ENCODE measurements around the gene LRRC38. TPM values are rescaled to one million over a fixed set of nuclear protein-coding genes. Genes with fewer than 3 reads are reported as not detected.

LRRC38 gene
- total and polyA plus RNA-seq, 5 donors from 2014 or later, result not detected

DNA sequence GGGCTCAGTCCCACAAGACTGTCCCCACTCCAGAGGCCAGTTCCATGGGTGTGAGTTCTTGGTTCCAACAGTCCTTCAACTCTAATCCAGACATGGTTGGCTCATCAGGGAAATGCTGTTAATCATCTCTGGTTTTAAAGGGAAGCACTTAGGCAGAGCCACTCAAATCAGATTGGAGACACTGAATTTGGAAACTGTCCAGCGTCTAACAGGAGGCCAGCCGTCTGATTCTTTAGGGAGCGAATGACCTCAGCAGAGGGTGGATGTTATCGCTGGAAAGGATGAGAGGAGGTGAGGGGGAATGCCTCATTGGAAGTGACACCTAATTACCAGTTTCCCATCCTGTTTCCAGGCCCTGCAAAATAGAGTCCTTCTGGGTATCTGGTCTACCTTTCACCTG is 22.8 kb upstream of the LRRC38 start:
- Mint-ChIP-seq H3K27me3 (no peaks in the 10 kb centered on the region), H3K4me1 (no peaks in the 10 kb centered on the region), H3K4me3 (no peak overlapping the region), H3K9me3 (peaks cover 0 to 2% (median 0%) of the 10 kb centered on the region in 7 donors), H3K36me3 (no peaks in the 10 kb centered on the region), H3K27ac (no peak overlapping the region)
- Histone ChIP-seq H3K27me3 (ENCODE audit: control insufficient read depth, insufficient read depth, low read length) (no peaks in the 10 kb centered on the region), H3K4me3 (ENCODE audit: low read depth, low read length) (no peak overlapping the region), H3K27ac (ENCODE audit: insufficient read depth, low read length, poor library complexity, severe bottlenecking) (no peak overlapping the region), H3K36me3 (ENCODE audit: control insufficient read depth, insufficient read depth, low read length) (no peaks in the 10 kb centered on the region), H3K9me3 (ENCODE audit: control insufficient read depth in 2 of 2, low read length in 2 of 2) (no peaks in the 10 kb centered on the region), H3K4me1 (ENCODE audit: control insufficient read depth, insufficient read depth, low read length, poor library complexity, severe bottlenecking) (no peaks in the 10 kb centered on the region)
- DNase-seq (no peak), ATAC-seq (ENCODE audit: low read depth in 2 of 2) (no peak)

DNA sequence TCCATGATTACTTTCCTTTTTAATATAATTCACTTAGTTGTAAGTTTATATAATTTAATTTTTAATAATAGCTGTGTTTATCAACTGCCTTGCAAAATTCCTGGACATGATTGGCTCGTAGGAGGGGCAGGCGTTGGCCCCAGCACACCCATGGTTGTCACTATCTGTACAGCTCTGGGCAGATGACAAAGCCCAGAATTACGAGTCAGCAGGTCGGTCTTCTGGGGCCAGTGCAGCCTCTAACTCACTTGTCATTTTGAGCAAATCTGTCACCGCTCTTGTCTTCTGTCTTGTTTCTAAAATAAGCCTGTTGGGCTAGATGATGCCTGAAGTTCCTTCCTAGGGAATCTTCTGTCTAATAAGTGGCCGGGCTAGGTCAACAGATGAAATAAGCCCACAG is 21.4 kb upstream of the LRRC38 start:
- no peak for ATAC-seq (ENCODE audit: low read depth in 2 of 2)
- no peak for DNase-seq
- peaks cover 0 to 3% (median 0%) of the 10 kb centered on the region in 7 donors for H3K9me3 Mint-ChIP-seq

DNA sequence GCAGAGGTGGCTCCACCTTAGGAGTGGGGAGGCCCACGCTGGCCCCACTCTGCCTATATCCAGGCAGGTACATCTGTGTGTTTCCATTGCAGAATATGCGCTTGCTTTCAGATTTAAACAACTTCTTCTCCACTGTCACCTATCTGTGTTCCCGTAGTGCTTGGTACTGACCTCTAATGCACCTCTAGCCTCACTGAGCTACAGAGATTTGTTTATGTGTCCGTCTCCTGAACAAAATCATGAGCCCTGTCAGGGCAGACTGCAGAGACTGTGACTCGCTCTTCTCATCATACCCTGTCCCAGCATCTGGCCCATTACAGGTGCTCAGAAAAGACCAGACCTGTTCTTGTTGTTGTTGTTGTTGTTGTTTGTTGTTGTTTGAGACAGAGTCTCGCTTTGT is 14.5 kb upstream of the LRRC38 start:
- no peaks in the 10 kb centered on the region for H3K4me1 ChIP-seq (ENCODE audit: control insufficient read depth, insufficient read depth, low read length, poor library complexity, severe bottlenecking)
- DNase-seq (no peak), ATAC-seq (ENCODE audit: low read depth in 2 of 2) (no peak)
- no peaks in the 10 kb centered on the region for H3K36me3 ChIP-seq (ENCODE audit: control insufficient read depth, insufficient read depth, low read length)
- no peak overlapping the region for H3K4me3 Mint-ChIP-seq
- H3K36me3 Mint-ChIP-seq, result no peaks in the 10 kb centered on the region
- H3K9me3 ChIP-seq (ENCODE audit: control insufficient read depth in 2 of 2, low read length in 2 of 2), result no peaks in the 10 kb centered on the region
- H3K9me3 Mint-ChIP-seq, result peaks cover 0 to 9% (median 0%) of the 10 kb centered on the region in 7 donors
- no peak overlapping the region for H3K4me3 ChIP-seq (ENCODE audit: low read depth, low read length)
- H3K4me1 Mint-ChIP-seq, result no peaks in the 10 kb centered on the region
- H3K27ac Mint-ChIP-seq, result no peak overlapping the region
- H3K27me3 Mint-ChIP-seq, result no peaks in the 10 kb centered on the region
- no peak overlapping the region for H3K27ac ChIP-seq (ENCODE audit: insufficient read depth, low read length, poor library complexity, severe bottlenecking)
- H3K27me3 ChIP-seq (ENCODE audit: control insufficient read depth, insufficient read depth, low read length), result no peaks in the 10 kb centered on the region

More for the DNA sequence above, 21.4 kb upstream of the LRRC38 start:
- Histone ChIP-seq H3K4me1 (ENCODE audit: control insufficient read depth, insufficient read depth, low read length, poor library complexity, severe bottlenecking) (no peaks in the 10 kb centered on the region), H3K4me3 (ENCODE audit: low read depth, low read length) (no peak overlapping the region), H3K27me3 (ENCODE audit: control insufficient read depth, insufficient read depth, low read length) (no peaks in the 10 kb centered on the region), H3K36me3 (ENCODE audit: control insufficient read depth, insufficient read depth, low read length) (no peaks in the 10 kb centered on the region), H3K27ac (ENCODE audit: insufficient read depth, low read length, poor library complexity, severe bottlenecking) (no peak overlapping the region), H3K9me3 (ENCODE audit: control insufficient read depth in 2 of 2, low read length in 2 of 2) (no peaks in the 10 kb centered on the region)
- no peaks in the 10 kb centered on the region for H3K36me3 Mint-ChIP-seq
- no peak overlapping the region for H3K27ac Mint-ChIP-seq
- no peak overlapping the region for H3K4me3 Mint-ChIP-seq
- no peaks in the 10 kb centered on the region for H3K4me1 Mint-ChIP-seq
- H3K27me3 Mint-ChIP-seq, result no peaks in the 10 kb centered on the region

DNA sequence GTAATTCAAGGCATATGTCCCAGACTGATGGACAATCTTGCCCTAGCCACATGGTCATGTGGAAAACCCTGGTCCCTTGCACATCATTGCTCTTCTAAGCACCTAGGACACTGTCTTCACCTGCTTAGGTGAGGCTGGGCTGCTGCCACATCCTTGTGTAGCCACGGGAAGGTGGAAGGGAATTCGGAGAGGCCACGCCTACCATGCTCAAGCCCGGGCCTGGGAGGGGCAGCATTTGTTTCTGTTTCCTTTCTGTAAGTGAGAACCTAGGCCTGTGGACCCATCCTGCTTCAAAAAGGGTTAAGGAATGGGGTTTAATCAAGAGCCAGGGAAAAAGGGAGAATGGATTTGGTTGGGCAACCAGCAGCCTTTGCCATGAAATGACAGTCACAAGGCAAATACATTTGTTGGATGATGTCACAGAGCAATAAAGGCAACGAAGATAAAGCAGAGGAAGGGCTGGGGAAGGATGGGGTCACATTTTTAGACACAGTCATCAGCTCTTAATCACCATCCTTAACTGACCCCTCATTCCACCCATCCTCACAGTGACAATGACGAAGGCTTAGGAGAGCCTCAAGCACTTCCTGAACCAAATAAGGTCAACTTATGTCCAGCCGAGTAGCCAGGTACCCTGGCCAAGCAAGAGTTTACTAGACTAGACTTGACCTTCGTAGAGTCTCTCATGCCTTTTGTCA is 10.1 kb upstream of the LRRC38 start:
- H3K4me1 ChIP-seq (ENCODE audit: control insufficient read depth, insufficient read depth, low read length, poor library complexity, severe bottlenecking), result no peaks in the 10 kb centered on the region
- no peaks in the 10 kb centered on the region for H3K4me1 Mint-ChIP-seq
- DNase-seq (no peak), ATAC-seq (ENCODE audit: low read depth in 2 of 2) (no peak)
- H3K4me3 ChIP-seq (ENCODE audit: low read depth, low read length), result no peak overlapping the region
- H3K27ac Mint-ChIP-seq, result no peak overlapping the region
- H3K27me3 ChIP-seq (ENCODE audit: control insufficient read depth, insufficient read depth, low read length), result no peaks in the 10 kb centered on the region
- H3K4me3 Mint-ChIP-seq, result no peak overlapping the region
- no peak overlapping the region for H3K27ac ChIP-seq (ENCODE audit: insufficient read depth, low read length, poor library complexity, severe bottlenecking)
- no peaks in the 10 kb centered on the region for H3K36me3 Mint-ChIP-seq
- no peaks in the 10 kb centered on the region for H3K36me3 ChIP-seq (ENCODE audit: control insufficient read depth, insufficient read depth, low read length)
- H3K9me3 Mint-ChIP-seq, result peaks cover 0 to 7% (median 0%) of the 10 kb centered on the region in 7 donors
- H3K27me3 Mint-ChIP-seq, result peaks cover 5% of the 10 kb centered on the region
- no peaks in the 10 kb centered on the region for H3K9me3 ChIP-seq (ENCODE audit: control insufficient read depth in 2 of 2, low read length in 2 of 2)

DNA sequence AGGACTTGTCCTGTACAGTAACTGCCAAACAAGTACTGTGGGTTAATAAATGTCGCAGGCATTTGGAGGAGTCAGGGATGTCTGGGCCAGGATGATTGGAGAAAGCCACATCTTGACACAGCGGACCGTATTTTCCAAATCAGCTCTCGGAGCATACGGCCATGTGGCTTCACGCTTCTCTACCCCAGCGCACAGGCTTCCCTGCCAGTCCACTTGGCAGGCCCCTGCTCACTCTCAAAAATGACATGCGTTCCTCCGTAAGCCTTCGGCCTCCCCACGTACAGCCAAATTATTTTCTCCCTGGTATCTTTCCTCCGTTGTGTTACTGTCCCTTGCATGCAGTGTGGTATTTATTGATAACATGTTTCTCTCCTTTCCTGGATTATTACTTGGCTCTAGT is 7.2 kb upstream of the LRRC38 start:
- H3K4me3 ChIP-seq (ENCODE audit: low read depth, low read length), result no peak overlapping the region
- no peaks in the 10 kb centered on the region for H3K36me3 Mint-ChIP-seq
- no peaks in the 10 kb centered on the region for H3K36me3 ChIP-seq (ENCODE audit: control insufficient read depth, insufficient read depth, low read length)
- no peaks in the 10 kb centered on the region for H3K9me3 ChIP-seq (ENCODE audit: control insufficient read depth in 2 of 2, low read length in 2 of 2)
- no peak overlapping the region for H3K27ac Mint-ChIP-seq
- no peak overlapping the region for H3K27ac ChIP-seq (ENCODE audit: insufficient read depth, low read length, poor library complexity, severe bottlenecking)
- H3K4me1 ChIP-seq (ENCODE audit: control insufficient read depth, insufficient read depth, low read length, poor library complexity, severe bottlenecking), result no peaks in the 10 kb centered on the region
- no peak for DNase-seq
- peaks cover 5% of the 10 kb centered on the region for H3K27me3 Mint-ChIP-seq
- no peaks in the 10 kb centered on the region for H3K27me3 ChIP-seq (ENCODE audit: control insufficient read depth, insufficient read depth, low read length)
- H3K4me1 Mint-ChIP-seq, result no peaks in the 10 kb centered on the region
- ATAC-seq (ENCODE audit: low read depth in 2 of 2), result no peak
- no peak overlapping the region for H3K4me3 Mint-ChIP-seq
- H3K9me3 Mint-ChIP-seq, result peaks cover 0 to 6% (median 0%) of the 10 kb centered on the region in 7 donors

DNA sequence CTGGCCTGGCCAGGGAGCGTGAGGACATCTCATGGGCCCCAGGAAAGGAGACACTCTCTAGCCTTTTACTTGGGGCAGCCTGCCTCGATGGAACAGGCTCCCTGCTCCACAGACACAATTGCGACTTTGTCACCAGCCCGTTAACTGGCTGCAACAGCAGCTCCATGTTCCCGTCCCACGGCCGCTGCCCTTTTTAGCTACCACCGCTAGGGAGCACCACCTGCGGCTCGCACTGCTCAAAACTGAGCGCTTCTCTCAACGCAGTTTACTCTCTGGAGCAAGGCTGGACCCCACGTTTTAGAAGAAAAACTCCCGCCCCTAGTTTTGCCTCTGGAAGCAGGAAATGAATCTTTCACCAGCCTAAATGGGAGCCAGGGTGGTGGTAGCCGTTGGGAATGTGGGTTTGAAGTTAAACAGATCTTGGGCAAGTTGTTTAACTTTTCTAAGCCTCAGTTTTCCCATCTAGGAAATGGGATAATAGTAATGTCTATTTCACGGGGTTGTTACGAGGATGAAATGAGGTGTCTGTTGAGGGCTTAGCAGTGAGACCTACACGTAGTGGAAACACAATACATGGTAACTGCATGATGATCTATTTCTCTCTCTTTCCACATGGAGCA is 3.5 kb upstream of the LRRC38 start:
- Mint-ChIP-seq H3K4me1 (no peaks in the 10 kb centered on the region), H3K9me3 (peaks cover 0 to 5% (median 0%) of the 10 kb centered on the region in 7 donors), H3K27me3 (peaks cover 22% of the 10 kb centered on the region), H3K27ac (no peak overlapping the region), H3K36me3 (no peaks in the 10 kb centered on the region), H3K4me3 (no peak overlapping the region)
- H3K4me3 ChIP-seq (ENCODE audit: low read depth, low read length), result no peak overlapping the region
- H3K36me3 ChIP-seq (ENCODE audit: control insufficient read depth, insufficient read depth, low read length), result no peaks in the 10 kb centered on the region
- no peaks in the 10 kb centered on the region for H3K9me3 ChIP-seq (ENCODE audit: control insufficient read depth in 2 of 2, low read length in 2 of 2)
- DNase-seq, result peak in 1 of 3 donors; percentile 15
- no peak for ATAC-seq (ENCODE audit: low read depth in 2 of 2)
- H3K27me3 ChIP-seq (ENCODE audit: control insufficient read depth, insufficient read depth, low read length), result peaks cover 2% of the 10 kb centered on the region
- H3K27ac ChIP-seq (ENCODE audit: insufficient read depth, low read length, poor library complexity, severe bottlenecking), result no peak overlapping the region
- no peaks in the 10 kb centered on the region for H3K4me1 ChIP-seq (ENCODE audit: control insufficient read depth, insufficient read depth, low read length, poor library complexity, severe bottlenecking)

DNA sequence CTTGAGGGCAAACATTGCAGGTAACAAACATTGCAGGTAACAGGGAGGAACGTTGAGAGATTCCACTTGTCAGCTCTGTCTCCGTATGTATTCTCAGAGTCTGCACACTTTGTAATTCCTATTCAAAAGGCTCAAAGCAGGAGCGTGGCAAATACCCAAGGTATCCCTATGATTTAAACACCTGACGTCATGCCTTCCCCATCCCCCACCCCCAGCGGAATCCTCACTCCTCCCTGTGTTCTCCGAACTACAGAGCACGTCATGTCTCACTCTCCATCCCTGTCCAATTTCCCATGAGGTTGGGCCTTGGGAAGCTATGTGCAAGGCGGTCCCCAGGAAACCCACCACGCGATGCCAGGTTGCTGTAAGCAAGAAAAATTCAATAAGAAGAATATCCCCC is 2.8 kb upstream of the LRRC38 start:
- no peak for ATAC-seq (ENCODE audit: low read depth in 2 of 2)
- no peak for DNase-seq
- Mint-ChIP-seq H3K27ac (no peak overlapping the region), H3K36me3 (no peaks in the 10 kb centered on the region), H3K9me3 (peaks cover 0 to 5% (median 0%) of the 10 kb centered on the region in 7 donors), H3K4me3 (no peak overlapping the region), H3K27me3 (peaks cover 25% of the 10 kb centered on the region), H3K4me1 (no peaks in the 10 kb centered on the region)
- no peak overlapping the region for H3K27ac ChIP-seq (ENCODE audit: insufficient read depth, low read length, poor library complexity, severe bottlenecking)
- no peak overlapping the region for H3K4me3 ChIP-seq (ENCODE audit: low read depth, low read length)
- H3K4me1 ChIP-seq (ENCODE audit: control insufficient read depth, insufficient read depth, low read length, poor library complexity, severe bottlenecking), result no peaks in the 10 kb centered on the region
- H3K9me3 ChIP-seq (ENCODE audit: control insufficient read depth in 2 of 2, low read length in 2 of 2), result no peaks in the 10 kb centered on the region
- H3K27me3 ChIP-seq (ENCODE audit: control insufficient read depth, insufficient read depth, low read length), result peaks cover 2% of the 10 kb centered on the region
- H3K36me3 ChIP-seq (ENCODE audit: control insufficient read depth, insufficient read depth, low read length), result no peaks in the 10 kb centered on the region

DNA sequence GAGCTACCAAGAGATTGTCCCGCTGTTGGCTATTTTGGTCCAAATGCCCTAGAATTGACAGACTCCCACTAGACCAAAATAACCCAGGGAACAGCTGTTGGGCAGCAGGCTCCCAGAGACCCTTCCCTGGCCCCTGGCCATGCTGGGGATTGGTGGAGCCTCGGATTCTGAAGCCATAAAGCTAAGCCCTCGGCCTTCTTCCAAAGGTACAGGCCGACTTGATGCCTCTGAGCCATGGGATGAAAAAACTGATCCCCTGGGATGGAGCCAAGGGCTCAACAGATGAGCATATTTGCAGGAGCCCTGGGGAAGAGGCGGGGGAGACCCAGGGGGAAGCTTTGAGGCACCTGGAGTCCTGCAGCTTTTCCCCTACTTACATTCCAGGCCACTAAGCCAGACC is 1.0 kb upstream of the LRRC38 start:
- Mint-ChIP-seq H3K36me3 (no peaks in the 10 kb centered on the region), H3K27ac (no peak overlapping the region), H3K9me3 (peaks cover 0 to 5% (median 0%) of the 10 kb centered on the region in 7 donors), H3K4me3 (no peak overlapping the region), H3K27me3 (peaks cover 25% of the 10 kb centered on the region), H3K4me1 (no peaks in the 10 kb centered on the region)
- H3K27ac ChIP-seq (ENCODE audit: insufficient read depth, low read length, poor library complexity, severe bottlenecking), result no peak overlapping the region
- H3K4me3 ChIP-seq (ENCODE audit: low read depth, low read length), result no peak overlapping the region
- ATAC-seq (ENCODE audit: low read depth in 2 of 2) (no peak), DNase-seq (no peak)
- H3K4me1 ChIP-seq (ENCODE audit: control insufficient read depth, insufficient read depth, low read length, poor library complexity, severe bottlenecking), result no peaks in the 10 kb centered on the region
- H3K27me3 ChIP-seq (ENCODE audit: control insufficient read depth, insufficient read depth, low read length), result peaks cover 2% of the 10 kb centered on the region
- no peaks in the 10 kb centered on the region for H3K36me3 ChIP-seq (ENCODE audit: control insufficient read depth, insufficient read depth, low read length)
- H3K9me3 ChIP-seq (ENCODE audit: control insufficient read depth in 2 of 2, low read length in 2 of 2), result no peaks in the 10 kb centered on the region
